SK-N-SH (cell line): Measurements from ENCODE around the gene LINGO3. TPM values are rescaled to one million over a fixed set of nuclear protein-coding genes. Genes with fewer than 3 reads are reported as not detected.

Experiments used
- CTCF ChIA-PET: fragments of 300-600, 350-600 bp; formaldehyde crosslinking; extraction: SDS; loops from one replicate; lab custom pipeline; 2021; lab: Yijun Ruan, JAX
- POLR2A ChIA-PET: fragments of 350-600 bp; sonication (Branson Sonifier 250); formaldehyde crosslinking; extraction: SDS; loops from one replicate; lab custom pipeline; 2020; ENCODE audit warnings: antibody characterized with exemption, inconsistent platforms; lab: Yijun Ruan, JAX
- DNase-seq: peaks from one replicate; pipeline ENCODE4 v3.0.0; 2012
- H2AFZ ChIP-seq: fragments of 200-600 bp; sonication (generic); 2 replicates; pipeline ENCODE4 v1.8.1; 2016; ENCODE audit warnings: antibody characterized with exemption, mild to moderate bottlenecking, low read depth
- H3F3A ChIP-seq: fragments of 200-600 bp; sonication (generic); replicated peaks from 2 replicates; pipeline ENCODE3; 2016; ENCODE audit warnings: antibody characterized with exemption, mild to moderate bottlenecking; ENCODE audit not compliant: insufficient read depth
- H3K27ac ChIP-seq, 2 experiments: fragments of 200-500 bp in 1 of 2; fragments of 200-600 bp in 1 of 2; sonication (Bioruptor generic) in 1 of 2; sonication (generic), shearing (Covaris generic) in 1 of 2; 2 replicates each; pipeline versions ENCODE4 v1.5.1 to v1.6.1; 2014 to 2016; ENCODE audit warnings: low read depth in 2 of 2, inconsistent platforms in 1 of 2, low read length in 1 of 2, mild to moderate bottlenecking in 1 of 2, mixed read lengths in 1 of 2
- H3K27me3 ChIP-seq: fragments of 200-600 bp; sonication (generic), shearing (Covaris generic); 2 replicates; pipeline ENCODE4 v1.6.1; 2016; ENCODE audit warnings: mixed run types; ENCODE audit not compliant: insufficient read depth
- H3K36me3 ChIP-seq, 2 experiments: fragments of 200-500 bp in 1 of 2; fragments of 200-600 bp in 1 of 2; sonication (Bioruptor generic) in 1 of 2; sonication (generic) in 1 of 2; replicated peaks in 1 of 2; 2 replicates each; pipeline versions ENCODE3 to v1.5.1; 2014 to 2016; ENCODE audit warnings: low read length in 1 of 2, mild to moderate bottlenecking in 1 of 2; ENCODE audit not compliant: insufficient read depth in 2 of 2, control insufficient read depth in 1 of 2
- H3K4me1 ChIP-seq, 2 experiments: fragments of 200-500 bp in 1 of 2; fragments of 200-600 bp in 1 of 2; sonication (Bioruptor generic) in 1 of 2; sonication (generic), shearing (Covaris generic) in 1 of 2; 2 replicates each; pipeline versions ENCODE4 v1.5.1 to v1.6.1; 2014 to 2016; ENCODE audit warnings: low read depth in 1 of 2, low read length in 1 of 2, mixed run types in 1 of 2; ENCODE audit not compliant: insufficient read depth in 2 of 2, control insufficient read depth in 1 of 2
- H3K4me2 ChIP-seq: fragments of 200-600 bp; sonication (generic), shearing (Covaris generic); 2 replicates; pipeline ENCODE4 v1.6.1; 2017; ENCODE audit warnings: mixed run types
- H3K4me3 ChIP-seq, 2 experiments: fragments of 200-500 bp in 1 of 2; fragments of 200-600 bp in 1 of 2; sonication (Bioruptor generic) in 1 of 2; sonication (generic), shearing (Covaris generic) in 1 of 2; 2 replicates each; pipeline versions ENCODE4 v1.5.1 to v1.8.1; 2014 to 2016; ENCODE audit warnings: low read depth in 2 of 2, inconsistent platforms in 1 of 2, low read length in 1 of 2, mild to moderate bottlenecking in 1 of 2, mixed read lengths in 1 of 2, moderate library complexity in 1 of 2
- H3K79me2 ChIP-seq: fragments of 200-600 bp; sonication (generic); 2 replicates; pipeline ENCODE4 v1.8.1; 2017; ENCODE audit warnings: mild to moderate bottlenecking; ENCODE audit not compliant: insufficient read depth
- H3K9ac ChIP-seq: fragments of 200-600 bp; sonication (generic); 2 replicates; pipeline ENCODE4 v1.6.1; 2017; ENCODE audit warnings: mixed run types
- H3K9me2 ChIP-seq: fragments of 200-600 bp; sonication (generic); 2 replicates; pipeline ENCODE4 v1.6.1; 2017; ENCODE audit warnings: mixed run types
- H3K9me3 ChIP-seq: fragments of 200-600 bp; sonication (generic); 2 replicates; pipeline ENCODE4 v1.6.1; 2017; ENCODE audit warnings: mixed run types, mild to moderate bottlenecking, moderate library complexity
- H4K20me1 ChIP-seq: fragments of 200-600 bp; sonication (generic); 2 replicates; pipeline ENCODE4 v1.6.1; 2017; ENCODE audit warnings: mild to moderate bottlenecking, mixed run types; ENCODE audit not compliant: insufficient read depth
- CHD2 ChIP-seq: fragments of 150-350 bp; IDR thresholded peaks from 2 replicates; pipeline ENCODE4 v1.6.1; 2018; ENCODE audit warnings: low read length; ENCODE audit not compliant: partially characterized antibody
- CTCF ChIP-seq: fragments of 200-600 bp; sonication (generic); IDR thresholded peaks from 2 replicates; pipeline ENCODE4 v1.6.1; 2017; ENCODE audit warnings: antibody characterized with exemption, mild to moderate bottlenecking, moderate library complexity
- FOSL2 ChIP-seq: IDR thresholded peaks from 2 replicates; pipeline ENCODE4 v1.4.0; 2012; ENCODE audit warnings: low read depth, mild to moderate bottlenecking, moderate library complexity, borderline replicate concordance
- FOXJ3 ChIP-seq: sonication (generic); formaldehyde crosslinking; IDR thresholded peaks from 2 replicates; pipeline ENCODE4 v1.5.1; 2020; ENCODE audit warnings: mild to moderate bottlenecking, missing genetic modification reagents
- RFX5 ChIP-seq: IDR thresholded peaks from 2 replicates; pipeline ENCODE4 v1.6.1; 2012; ENCODE audit warnings: mild to moderate bottlenecking, improper control_type of control experiment, low read length
- YY1 ChIP-seq: IDR thresholded peaks from 2 replicates; pipeline ENCODE4 v1.4.0; 2012; ENCODE audit warnings: low read depth, mild to moderate bottlenecking
- WGBS: methylation state at CpG from one replicate; pipeline ENCODE4 v1.1.6; 2017; ENCODE audit warnings: low lambda C conversion rate; 5-methylcytosine and 5-hydroxymethylcytosine counted together
- polyA plus RNA-seq, 3 experiments: library from polyadenylated mRNA; depleted of rRNA; stranded (reverse); fragments of >200 nt; gene quantifications; 2 replicates each; pipeline ENCODE4 v1.2.3, GENCODE V29; 2012
- TF ChIP-seq, protein P1 (sequence below): IDR thresholded peaks from 2 replicates; pipeline ENCODE4 v1.4.0; 2012; ENCODE audit warnings: low read depth, borderline replicate concordance

Gene LINGO3
- polyA plus RNA-seq, 1 of the 3 experiments (the other 2 are of a cell fraction) = not detected

GRCh38 chr19:2336528-2337328 is 28.8 kb upstream of the LINGO3 start:
- H3K27ac ChIP-seq = no peak overlapping the region
- no peaks in the 10 kb centered on the region for H3K9me3 ChIP-seq
- H3K9ac ChIP-seq = no peak overlapping the region
- no peak overlapping the region for H3K4me3 ChIP-seq
- 97% methylated on average over 23 of the region's 33 CpGs for WGBS
- peaks cover 0 to 2% of the 10 kb centered on the region in 2 experiments; a peak in 1 of 4 replicates for H3K4me1 ChIP-seq
- peaks cover 19% of the 10 kb centered on the region for H4K20me1 ChIP-seq
- POLR2A ChIA-PET = no interaction called here
- CTCF ChIA-PET = interaction anchor here (2.4 kb wide), 1 partner anchor 20 kb away, joined by 12 read pairs; no protein-coding TSS in a partner anchor
- H2AFZ ChIP-seq = no peak overlapping the region
- peaks cover 41% of the 10 kb centered on the region for H3K79me2 ChIP-seq
- H3K27me3 ChIP-seq = no peaks in the 10 kb centered on the region
- TF ChIP-seq CTCF (no peak), FOSL2 (no peak), FOXJ3 (CRISPR knock-in tag) (no peak), YY1 (no peak), RFX5 (no peak), CHD2 (no peak)
- TF ChIP-seq, protein P1, sequence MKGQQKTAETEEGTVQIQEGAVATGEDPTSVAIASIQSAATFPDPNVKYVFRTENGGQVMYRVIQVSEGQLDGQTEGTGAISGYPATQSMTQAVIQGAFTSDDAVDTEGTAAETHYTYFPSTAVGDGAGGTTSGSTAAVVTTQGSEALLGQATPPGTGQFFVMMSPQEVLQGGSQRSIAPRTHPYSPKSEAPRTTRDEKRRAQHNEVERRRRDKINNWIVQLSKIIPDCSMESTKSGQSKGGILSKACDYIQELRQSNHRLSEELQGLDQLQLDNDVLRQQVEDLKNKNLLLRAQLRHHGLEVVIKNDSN = no peak
- TF ChIP-seq, all 33 proteins: peak for 0
- Histone ChIP-seq H3K36me3 (peaks cover 0 to 12% of the 10 kb centered on the region in 2 experiments), H3F3A (peaks cover 18% of the 10 kb centered on the region), H3K9me2 (no peaks in the 10 kb centered on the region), H3K4me2 (no peak overlapping the region)
- DNase-seq = no peak

DNA sequence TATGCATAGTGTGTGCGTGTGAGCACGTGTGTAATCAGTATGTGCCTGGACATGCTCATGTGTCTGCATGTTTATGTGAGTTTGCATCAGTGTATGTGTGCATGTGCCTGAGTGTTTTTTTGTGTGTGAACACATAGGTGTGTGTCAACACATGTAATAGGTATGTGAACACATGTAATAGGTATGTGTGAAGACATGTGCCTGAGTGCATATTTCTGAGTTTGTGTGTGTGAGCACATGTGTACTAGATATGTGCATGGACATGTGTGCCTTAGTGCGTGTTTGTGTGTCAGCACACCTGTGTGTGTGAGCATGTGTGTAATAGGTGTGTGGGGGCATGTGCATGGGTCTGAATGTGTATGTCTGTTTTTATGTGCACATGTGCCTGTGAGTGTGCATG is 27.9 kb upstream of the LINGO3 start:
- no peak for DNase-seq
- Histone ChIP-seq H2AFZ (no peak overlapping the region), H4K20me1 (peaks cover 20% of the 10 kb centered on the region), H3K27me3 (no peaks in the 10 kb centered on the region), H3F3A (peaks cover 18% of the 10 kb centered on the region)
- TF ChIP-seq FOSL2 = no peak
- TF ChIP-seq, all 33 proteins: peak for 0
- Histone ChIP-seq H3K9me3 (no peaks in the 10 kb centered on the region), H3K9ac (no peak overlapping the region), H3K36me3 (peaks cover 0 to 5% of the 10 kb centered on the region in 2 experiments), H3K4me1 (peaks cover 0 to 2% of the 10 kb centered on the region in 2 experiments; a peak in 1 of 4 replicates), H3K4me3 (no peak overlapping the region), H3K4me2 (no peak overlapping the region), H3K9me2 (no peaks in the 10 kb centered on the region), H3K79me2 (peaks cover 50% of the 10 kb centered on the region), H3K27ac (no peak overlapping the region)
- CTCF ChIA-PET = no interaction called here
- WGBS = 93% methylated on average over 3 of the region's 3 CpGs
- POLR2A ChIA-PET = interaction anchor here (1.1 kb wide), 1 partner anchor 20 kb away, joined by 3 read pairs; no protein-coding TSS in a partner anchor
